GM12874 (cell line): Measurements from ENCODE around the gene CCSER1.

Experiments
- TF ChIP-seq, protein P1 (sequence below): IDR thresholded peaks from 2 replicates; pipeline ENCODE4 v1.5.1; 2011; ENCODE audit warnings: low read depth, mild to moderate bottlenecking, control low read depth, low read length, moderate library complexity; ENCODE audit not compliant: insufficient read depth

Gene CCSER1

DNA sequence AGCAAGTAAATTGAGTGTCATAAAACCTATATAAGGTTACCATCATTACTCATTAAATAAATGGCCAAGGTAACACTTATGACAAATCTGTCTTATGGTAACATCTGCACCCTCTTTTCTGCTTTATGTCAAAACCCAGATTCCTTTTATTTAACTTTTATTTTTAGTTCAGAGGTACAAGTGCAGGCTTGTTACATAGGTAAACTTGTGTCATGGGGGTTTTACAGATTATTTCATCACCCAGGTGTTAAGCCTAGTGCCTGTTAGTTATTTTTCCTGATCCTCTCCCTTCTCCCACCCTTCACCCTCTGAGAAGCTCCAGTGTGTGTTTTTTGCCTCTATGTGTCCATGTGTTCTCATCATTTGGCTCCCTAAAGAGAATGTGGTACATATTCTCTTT, 930.7 kb downstream of the CCSER1 start:
- TF ChIP-seq, protein P1, sequence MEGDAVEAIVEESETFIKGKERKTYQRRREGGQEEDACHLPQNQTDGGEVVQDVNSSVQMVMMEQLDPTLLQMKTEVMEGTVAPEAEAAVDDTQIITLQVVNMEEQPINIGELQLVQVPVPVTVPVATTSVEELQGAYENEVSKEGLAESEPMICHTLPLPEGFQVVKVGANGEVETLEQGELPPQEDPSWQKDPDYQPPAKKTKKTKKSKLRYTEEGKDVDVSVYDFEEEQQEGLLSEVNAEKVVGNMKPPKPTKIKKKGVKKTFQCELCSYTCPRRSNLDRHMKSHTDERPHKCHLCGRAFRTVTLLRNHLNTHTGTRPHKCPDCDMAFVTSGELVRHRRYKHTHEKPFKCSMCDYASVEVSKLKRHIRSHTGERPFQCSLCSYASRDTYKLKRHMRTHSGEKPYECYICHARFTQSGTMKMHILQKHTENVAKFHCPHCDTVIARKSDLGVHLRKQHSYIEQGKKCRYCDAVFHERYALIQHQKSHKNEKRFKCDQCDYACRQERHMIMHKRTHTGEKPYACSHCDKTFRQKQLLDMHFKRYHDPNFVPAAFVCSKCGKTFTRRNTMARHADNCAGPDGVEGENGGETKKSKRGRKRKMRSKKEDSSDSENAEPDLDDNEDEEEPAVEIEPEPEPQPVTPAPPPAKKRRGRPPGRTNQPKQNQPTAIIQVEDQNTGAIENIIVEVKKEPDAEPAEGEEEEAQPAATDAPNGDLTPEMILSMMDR = no peak

DNA sequence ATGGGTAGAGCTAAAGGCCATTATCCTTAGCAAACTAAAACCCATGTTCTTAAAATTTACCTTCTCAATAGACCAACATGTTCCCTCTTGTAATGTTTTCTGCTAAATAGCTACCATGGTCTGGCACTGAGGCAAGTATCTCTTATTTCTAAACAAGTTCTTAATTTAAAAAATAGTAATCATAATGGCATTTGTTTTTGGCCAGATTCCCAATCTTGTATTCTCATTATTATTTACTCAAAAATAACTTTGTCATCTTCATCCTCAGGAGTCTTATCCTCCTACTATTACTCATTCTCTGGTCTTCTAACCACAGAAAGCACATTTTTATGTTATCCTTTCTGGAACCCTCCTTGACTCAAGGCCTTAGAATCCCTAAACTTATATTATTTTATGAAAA, 931.2 kb downstream of the CCSER1 start:
- TF ChIP-seq, protein P1 = no peak

DNA sequence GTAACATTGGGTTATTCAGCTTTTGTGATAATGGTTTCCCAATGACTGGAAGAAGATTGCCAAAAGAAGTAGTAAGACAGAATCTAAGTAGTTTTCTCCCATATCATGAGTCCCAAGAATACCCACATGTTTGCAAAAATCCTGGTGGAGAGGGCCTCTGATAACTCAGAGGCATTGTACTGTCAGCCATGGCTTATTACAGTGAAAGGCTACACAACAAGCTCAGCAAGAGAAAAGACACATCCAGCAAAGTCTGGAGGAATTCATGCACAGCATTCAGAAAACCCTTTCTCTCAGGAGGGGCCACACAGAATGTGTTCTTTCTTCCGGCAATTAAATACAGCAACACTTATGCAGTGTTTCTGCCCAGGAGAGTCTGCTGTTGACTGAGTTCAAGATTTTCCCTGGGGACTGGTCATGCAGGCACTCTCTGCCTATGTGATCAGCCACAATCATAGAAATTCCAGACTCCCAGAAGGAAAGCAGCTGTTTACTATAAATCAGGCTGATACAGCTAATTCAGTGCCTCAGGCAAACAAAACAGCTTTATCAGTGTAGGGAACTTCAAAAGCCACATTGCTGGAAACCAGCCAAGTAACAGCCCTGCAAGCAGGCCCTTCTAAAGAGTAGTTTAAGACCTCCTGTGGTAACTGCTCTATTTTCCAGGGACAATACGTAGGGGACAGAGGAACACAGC, 937.1 kb downstream of the CCSER1 start:
- TF ChIP-seq, protein P1 = no peak

DNA sequence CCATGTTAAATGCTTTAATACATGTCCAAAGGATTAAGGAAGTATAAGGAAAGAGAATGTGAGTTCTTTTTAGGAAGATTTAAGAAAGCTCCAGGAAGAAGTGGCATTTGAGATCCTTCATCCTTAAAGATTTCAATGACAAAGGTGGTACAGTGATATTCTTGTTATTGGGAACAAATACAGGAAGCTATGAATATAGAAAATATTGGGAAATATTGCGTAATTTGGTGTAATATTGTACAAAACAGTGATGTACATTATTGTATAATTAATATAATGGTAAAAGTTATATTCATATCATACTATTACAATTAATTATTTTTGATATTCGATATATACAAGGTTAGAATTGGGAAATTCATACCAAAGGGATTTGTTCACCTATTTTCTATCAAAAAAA, 937.9 kb downstream of the CCSER1 start:
- TF ChIP-seq, protein P1 = no peak

DNA sequence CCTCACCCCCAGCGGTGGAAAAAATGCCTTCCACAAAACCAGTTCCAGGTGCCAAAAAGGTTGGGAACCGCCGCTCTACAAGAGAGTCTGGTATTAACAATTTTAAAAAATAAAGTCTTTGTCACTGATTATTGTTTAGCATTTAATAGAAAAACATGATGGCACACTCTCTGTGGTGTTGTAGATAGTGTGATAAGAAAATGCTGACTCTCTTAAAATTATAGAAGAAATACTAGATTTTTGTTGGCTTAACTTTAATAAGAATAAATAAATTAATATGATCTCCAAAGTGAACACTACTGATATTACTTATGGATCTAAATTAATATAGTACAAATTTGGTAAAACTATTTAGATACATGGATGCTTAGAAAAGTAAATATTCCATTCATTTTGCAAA, 943.5 kb downstream of the CCSER1 start:
- TF ChIP-seq, protein P1 = no peak

DNA sequence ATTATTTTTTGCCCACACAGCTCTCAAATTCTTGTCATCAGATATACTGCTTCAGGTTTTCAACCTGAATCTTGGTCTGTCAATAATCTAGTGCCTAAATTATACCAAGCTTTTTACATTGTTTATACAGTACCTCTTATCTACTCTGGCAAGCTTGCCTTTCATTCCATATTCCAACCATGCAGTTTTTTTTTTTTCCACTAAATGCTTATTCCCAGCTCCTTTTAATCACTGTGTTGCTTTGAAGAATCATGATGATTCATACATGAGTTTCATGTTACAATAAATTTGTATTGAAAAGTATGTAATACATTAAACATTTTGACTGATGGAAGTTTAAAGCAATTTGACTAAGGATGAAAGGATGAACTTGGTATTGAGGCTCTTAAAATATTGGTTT, 949.0 kb downstream of the CCSER1 start:
- TF ChIP-seq, protein P1 = no peak

DNA sequence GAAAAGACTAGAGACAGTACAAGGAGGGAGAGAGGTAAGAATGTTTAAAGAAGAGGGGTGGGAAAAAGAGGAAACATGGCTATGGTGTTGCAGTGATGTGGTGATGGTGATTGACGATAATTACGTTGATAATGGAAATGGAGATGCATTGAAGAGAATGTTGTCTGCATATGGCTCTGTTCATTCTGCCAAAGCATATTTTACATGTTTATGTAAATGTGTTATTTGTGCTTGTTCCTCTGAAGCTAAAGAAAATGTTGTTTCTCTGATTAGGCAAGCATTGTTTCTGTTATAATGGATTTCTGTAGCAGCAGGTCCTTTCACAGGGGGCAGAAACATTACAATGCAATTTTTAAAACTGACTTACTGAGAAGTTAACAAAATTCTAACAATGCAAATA, 958.8 kb downstream of the CCSER1 start:
- TF ChIP-seq, protein P1 = no peak
